ENCODE results near the gene CHADL.

DNA sequence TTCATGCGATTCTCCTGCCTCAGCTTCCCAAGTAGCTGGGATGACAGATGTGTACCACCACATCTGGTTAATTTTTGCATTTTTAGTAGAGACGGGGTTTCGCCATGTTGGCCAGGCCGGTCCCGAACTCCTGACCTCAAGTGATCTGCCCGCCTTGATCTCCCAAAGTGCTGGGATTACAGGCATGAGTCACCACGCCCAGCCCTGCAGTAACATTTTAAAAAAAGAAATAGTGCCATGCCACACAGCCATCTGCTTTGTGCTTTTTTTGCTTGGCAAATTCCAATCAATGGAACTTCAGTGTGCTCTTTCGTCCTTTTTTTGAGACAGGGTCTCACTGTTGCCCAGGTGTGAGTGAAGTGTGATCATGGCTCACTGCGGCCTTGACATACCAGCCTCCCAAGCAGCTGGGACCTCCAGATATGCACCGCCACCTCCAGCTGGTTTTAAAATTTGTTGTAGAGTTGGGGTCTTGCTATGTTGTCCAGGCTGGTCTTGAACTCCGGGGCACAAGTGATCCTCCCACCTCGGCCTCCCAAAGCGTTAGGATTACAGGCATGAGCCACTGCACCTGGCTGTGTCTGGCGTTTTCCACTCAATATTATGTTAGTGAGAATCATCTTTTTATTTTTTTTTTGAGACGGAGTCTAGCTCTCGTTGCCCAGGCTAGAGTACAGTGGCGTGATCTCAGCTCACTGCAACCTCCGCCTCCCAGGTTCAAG, 1.8 kb upstream of the CHADL start:
- TF ChIP-seq, protein P1, sequence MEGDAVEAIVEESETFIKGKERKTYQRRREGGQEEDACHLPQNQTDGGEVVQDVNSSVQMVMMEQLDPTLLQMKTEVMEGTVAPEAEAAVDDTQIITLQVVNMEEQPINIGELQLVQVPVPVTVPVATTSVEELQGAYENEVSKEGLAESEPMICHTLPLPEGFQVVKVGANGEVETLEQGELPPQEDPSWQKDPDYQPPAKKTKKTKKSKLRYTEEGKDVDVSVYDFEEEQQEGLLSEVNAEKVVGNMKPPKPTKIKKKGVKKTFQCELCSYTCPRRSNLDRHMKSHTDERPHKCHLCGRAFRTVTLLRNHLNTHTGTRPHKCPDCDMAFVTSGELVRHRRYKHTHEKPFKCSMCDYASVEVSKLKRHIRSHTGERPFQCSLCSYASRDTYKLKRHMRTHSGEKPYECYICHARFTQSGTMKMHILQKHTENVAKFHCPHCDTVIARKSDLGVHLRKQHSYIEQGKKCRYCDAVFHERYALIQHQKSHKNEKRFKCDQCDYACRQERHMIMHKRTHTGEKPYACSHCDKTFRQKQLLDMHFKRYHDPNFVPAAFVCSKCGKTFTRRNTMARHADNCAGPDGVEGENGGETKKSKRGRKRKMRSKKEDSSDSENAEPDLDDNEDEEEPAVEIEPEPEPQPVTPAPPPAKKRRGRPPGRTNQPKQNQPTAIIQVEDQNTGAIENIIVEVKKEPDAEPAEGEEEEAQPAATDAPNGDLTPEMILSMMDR (conservative IDR thresholded peaks at IDR 0.05), result no peak
- TF ChIP-seq EZH2 (IDR thresholded peaks at IDR 0.05; ENCODE audit: low read depth), result no peak

Data from PC-9 (cell line).